Stimulated activated CD4-positive, alpha-beta T cell treated with anti-CD3 and anti-CD28 coated beads, TNF-alpha, amount 100 ng/mL, for 1 hour (primary cell): Measurements from ENCODE around the gene ADRB1.

Source experiments
- DNase-seq, 3 donors: peaks; one replicate each; pipeline ENCODE4 v3.0.0-alpha.2; 2020; ENCODE audit warnings: low read depth in 3 of 3, low spot score in 1 of 3

ADRB1 gene

DNA sequence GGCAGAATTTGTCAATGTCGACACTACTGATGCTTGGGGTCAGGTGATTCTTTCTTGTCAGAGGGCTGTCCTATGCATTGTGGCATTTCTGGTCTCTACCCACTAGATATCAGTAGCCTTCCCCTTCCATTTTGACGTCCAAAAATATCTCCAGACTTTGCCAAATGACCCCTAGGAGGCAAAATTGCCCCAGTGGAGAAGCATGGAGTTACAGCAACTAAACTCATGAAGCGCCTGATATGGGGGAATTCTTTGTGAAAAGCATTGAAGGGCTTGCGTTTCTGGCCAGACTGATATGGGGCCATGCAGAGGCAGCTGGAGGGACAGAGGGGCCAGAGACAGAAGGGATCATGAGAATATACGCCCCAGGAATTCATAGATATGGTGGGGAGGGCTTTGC, 43.6 kb downstream of the ADRB1 start:
- no peak for DNase-seq

DNA sequence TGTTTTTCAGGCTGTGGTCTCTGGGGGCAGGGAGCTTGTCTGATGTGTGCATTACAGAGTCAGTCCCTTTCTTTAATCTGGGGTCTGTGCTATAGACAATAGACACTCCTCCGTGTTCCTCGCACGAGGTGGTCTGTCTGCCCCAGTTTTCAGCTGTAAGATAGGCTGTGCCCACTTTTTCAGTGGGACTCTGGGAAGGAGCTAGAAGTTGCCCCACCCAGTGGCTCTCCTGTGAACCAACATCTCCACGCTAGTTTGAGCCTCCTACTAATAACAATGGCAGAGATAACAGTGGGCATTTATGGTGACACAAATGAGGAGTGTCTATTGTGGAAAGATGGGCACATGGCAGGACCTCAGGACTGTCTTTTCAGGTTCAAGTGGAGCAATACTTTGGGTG, 44.0 kb downstream of the ADRB1 start:
- DNase-seq, result no peak

DNA sequence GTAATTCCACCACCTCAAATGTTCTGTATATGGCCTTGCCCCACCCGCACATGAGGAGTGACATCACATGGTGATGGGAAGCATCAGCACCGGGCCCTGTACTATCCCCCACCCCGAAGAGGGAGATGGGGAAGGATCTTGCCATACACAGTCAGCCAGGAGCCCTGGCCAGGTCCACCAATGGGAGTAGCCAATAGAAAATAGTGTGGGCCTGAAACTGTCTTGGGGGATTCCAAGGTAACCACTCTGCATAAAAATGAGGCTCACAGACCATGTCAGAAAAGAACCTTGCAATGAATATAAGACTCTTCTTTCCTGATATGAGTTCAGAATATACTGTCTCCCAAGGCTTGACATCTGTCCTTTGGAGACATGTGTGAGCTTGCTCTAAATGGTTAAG, 51.1 kb downstream of the ADRB1 start:
- DNase-seq, result no peak

GRCh38 chr10:114095559-114096337, 52.1 kb downstream of the ADRB1 start:
- no peak for DNase-seq
